GM19099 (cell line): ENCODE results near the gene UBE2E2.

Experiments used
- POLR2A ChIP-seq: IDR thresholded peaks from 3 replicates; pipeline ENCODE4 v1.6.1; 2011; ENCODE audit warnings: low read depth; ENCODE audit not compliant: insufficient read length; ENCODE audit errors: extremely low read depth

Gene UBE2E2

DNA sequence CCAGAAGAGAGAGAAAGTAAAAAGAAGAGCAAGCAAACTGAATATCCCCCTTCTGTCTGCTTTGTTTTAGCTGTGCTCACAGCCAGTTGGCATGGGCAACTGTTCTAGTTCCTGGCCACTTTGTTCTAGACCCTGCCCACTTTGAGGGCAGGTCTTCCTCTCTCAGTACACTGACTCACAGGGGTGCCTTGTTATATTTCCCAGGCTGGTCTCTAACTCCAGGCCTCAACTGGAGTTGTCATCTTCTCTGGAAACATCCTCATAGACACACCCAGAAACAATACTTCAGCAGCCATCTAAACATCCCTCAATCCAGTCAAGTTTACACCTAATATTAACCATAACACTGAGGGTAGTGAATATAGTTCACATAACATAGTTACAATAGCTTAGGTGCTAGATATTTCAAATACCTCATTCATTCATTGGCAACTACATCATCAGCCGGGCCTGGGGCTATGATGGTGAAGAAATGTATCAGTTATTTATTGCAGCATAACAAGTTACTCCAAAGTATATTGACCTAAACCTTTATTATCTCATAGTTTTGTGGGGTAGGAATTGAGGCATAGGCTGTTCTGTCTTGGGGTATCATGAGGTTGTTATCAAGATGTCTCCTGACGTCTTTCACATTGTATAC, 106.0 kb downstream of the UBE2E2 start:
- TF ChIP-seq POLR2A, result no peak

- TF ChIP-seq POLR2A, result no peak
These were observed 109.7 kb downstream of the UBE2E2 start for GRCh38 chr3:23312866-23313265.

DNA sequence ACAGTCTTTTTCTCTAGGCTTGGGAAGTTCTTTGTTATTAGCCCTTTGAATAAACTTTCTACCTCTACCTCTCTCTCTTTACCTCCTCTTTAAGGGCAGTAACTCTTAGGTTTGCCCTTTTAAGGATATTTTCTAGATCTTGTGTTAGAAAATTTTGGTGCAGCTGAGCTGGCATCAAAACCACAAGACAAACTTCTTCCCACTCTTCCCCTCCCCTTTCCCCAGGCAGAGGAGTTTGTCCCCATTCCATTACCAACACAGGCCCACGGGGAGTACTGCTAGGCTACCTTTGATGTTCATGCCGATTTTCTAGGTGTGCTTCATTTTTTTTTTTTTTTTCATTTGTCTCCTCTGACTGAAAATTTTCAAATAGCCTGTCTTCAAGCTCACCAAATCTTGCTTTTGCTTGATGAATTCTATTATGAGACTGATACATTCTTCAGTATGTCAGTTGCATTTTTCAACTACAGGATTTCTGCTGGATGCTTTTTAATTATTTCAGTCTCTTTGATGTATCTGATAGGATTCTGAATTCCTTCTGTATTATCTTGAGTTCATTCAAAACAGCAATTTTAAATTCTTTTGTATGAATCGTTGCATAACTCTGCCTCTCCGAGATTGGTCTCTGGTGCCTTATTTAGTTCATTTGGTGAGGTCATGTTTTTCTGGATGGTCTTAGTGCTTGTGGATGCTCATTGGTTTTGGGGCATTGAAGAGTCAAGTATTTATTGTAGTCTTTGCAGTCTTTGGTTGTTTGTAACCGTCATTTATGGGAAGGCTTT, 112.0 kb downstream of the UBE2E2 start:
- no peak for TF ChIP-seq POLR2A

DNA sequence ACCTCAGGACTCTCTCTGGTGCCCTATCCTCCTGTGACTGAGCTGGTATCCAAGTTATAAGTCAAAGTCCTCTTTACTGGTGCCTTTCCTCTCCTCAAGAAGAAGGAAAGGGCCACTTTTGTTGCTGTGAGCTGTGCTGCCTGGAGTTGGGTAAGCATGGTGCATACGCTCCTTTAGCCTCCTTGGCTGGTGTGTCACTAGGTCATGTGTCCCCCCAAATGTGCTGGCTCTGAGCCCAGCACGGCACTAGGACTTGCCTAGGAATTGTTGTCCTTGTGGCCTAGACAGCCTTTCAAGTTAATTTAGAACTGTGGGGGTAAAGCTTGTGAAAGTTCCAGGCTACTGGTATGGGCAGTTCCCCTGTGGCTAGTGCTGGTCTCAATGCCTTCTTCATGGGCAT, 113.8 kb downstream of the UBE2E2 start:
- no peak for TF ChIP-seq POLR2A

GRCh38 chr3:23319366-23320312, 116.5 kb downstream of the UBE2E2 start:
- TF ChIP-seq POLR2A, result no peak

DNA sequence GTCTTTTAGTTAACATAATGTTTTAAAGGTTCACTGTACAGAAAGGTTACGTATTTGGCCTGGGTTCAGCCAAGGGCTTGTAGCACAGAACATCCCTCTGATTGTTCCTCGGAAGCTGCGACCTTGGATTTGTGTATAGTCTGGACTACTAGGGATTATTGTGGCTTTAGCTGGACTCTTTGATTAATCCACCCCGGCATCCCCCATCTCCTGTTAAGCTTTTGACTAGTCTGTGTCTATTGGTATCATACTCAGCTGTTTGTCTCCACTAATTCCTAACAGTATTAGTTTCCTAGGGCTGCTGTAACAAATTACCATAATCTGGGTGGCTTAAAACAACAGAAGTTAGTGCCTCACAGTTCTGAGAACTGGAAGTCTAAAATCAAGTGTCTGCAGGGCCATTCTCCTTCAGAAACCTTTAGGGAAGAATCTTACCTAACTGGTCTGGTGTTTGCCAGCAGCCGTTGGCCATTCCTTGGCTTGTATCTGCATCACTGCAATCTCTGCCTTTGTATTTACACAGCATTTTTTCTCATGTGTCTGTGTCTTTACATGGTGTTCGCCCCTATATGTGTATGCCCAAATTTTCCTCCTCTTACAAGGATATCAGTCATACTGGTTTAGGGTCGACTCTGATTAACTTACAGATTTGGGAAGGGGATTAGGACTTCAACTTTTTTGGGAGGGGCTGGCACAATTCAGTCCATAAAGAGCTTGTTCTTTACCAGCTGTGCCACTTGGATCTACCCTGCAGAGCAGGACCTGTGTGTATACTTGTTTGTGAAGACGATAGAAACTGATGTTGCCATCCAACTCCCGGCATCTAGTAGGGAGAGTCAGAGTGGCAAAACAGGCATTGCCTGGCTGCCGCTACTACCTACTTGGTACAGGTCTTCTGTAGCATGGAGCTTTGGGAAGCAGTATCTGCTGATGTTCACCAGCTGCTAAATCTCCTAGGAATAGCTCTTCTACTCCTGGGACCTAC, 117.8 kb downstream of the UBE2E2 start:
- TF ChIP-seq POLR2A, result no peak

GRCh38 chr3:23324745-23325144, 121.6 kb downstream of the UBE2E2 start:
- TF ChIP-seq POLR2A, result no peak

- no peak for TF ChIP-seq POLR2A
These were observed 122.4 kb downstream of the UBE2E2 start for GRCh38 chr3:23325466-23326065.

DNA sequence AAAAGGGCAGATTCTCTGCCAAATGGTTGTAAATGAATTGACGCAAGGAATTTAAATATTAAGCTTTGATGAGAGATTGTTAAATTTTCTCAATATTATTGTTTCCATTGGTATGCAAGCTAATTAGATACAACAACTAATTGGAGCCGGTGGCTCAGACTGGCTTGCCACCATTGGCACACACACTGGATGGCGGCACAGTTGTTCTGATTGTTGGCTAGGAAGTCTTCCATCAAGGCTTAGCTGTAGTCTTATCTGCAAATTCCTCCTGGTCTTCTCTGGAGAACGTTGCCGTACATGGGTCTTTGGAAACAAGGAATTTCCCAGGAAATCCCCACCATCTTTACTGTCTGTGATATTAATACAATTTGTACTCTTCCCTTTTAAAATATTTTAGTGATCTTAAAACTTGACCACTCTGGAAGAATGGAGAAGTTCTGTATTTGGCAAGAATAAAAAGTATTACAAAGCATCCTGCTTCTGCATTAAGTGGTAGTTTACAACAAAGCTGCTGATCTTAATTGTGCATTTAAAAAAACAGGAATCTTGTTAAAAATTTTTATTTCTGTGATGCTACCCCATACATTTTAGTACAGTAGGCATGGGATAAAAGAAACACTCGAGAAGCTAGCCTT, 126.5 kb downstream of the UBE2E2 start:
- TF ChIP-seq POLR2A, result no peak

DNA sequence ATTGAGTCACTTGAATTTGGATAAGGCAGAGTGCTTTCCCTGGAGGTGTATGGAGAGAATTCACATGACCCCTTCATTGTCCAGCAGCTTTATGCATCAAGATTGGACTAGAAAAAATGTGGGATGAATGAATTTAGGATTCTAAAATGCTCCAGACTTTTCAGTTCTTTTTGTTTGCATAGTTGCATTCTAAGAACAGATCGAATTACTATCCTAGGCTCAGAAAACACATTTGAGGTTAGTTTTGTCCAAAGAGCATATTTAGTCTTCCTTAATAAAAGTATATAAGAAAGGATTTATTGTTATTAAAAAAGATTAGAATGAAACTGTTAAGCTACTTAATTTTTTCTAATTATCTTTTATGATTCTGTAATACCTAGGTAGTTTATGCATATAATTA, 127.4 kb downstream of the UBE2E2 start:
- no peak for TF ChIP-seq POLR2A

GRCh38 chr3:23331141-23331935, 128.2 kb downstream of the UBE2E2 start:
- TF ChIP-seq POLR2A, result no peak

DNA sequence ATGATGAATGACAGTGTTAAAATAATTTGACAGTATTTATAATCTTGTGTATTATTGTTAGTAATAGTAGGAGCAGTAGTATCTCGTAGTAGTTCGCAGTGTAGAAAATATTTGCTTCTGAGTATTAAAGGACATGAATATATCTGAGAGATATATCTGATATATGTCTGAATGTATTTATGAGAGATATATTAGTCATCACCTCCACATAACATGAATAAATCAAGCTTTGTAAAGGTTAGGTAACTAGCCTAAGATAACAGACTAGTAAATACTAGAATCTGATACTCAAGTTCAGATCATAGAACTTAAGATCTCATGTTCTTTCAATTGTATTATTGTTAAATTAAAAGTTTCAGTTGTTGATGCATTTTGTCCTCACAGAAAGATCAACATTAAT, 130.5 kb downstream of the UBE2E2 start:
- no peak for TF ChIP-seq POLR2A
